ENCODE measurements around the gene CABLES1. TPM values are rescaled to one million over a fixed set of nuclear protein-coding genes. Genes with fewer than 3 reads are reported as not detected.

The CABLES1 gene
- total RNA-seq, 1 experiment from 2014 or later = 66.4 TPM

GRCh38 chr18:23281626-23282436, 146.5 kb downstream of the CABLES1 start:
- TF ChIP-seq POLR2AphosphoS5 (IDR thresholded peaks at IDR 0.05; ENCODE audit: low read depth, low read length) = no peak; the same call in none of the 2 replicates
- TF ChIP-seq TCF7L2 (IDR thresholded peaks at IDR 0.05; ENCODE audit: low read depth, low read length) = no peak; the same call in 1 of the 2 replicates
- no peak for TF ChIP-seq REST (IDR thresholded peaks at IDR 0.05; ENCODE audit: insufficient read depth in 1 of 2, low read depth in 2 of 2, low read length in 1 of 2)
- no peak for TF ChIP-seq SIN3A (IDR thresholded peaks at IDR 0.05; ENCODE audit: borderline replicate concordance, insufficient read depth, low read depth, low read length)
- TF ChIP-seq CTCF (IDR thresholded peaks at IDR 0.05) = no peak
- CTCF ChIA-PET = interaction anchor here (0.5 kb wide), 1 partner anchor 250 kb away, joined by 3 read pairs; no protein-coding TSS in a partner anchor
- H3K36me3 ChIP-seq (ENCODE audit: control insufficient read depth, insufficient read depth, low read length) = no peaks in the 10 kb centered on the region
- no peak overlapping the region for H3K4me3 ChIP-seq (ENCODE audit: low read depth in 2 of 2, low read length in 2 of 2)
- peak overlapping the region; percentile 81 for H3K27ac ChIP-seq (ENCODE audit: low read length)
- intact Hi-C loops (cut with micrococcal nuclease; ENCODE audit: unreplicated experiment) = no loop called here
- POLR2A ChIA-PET = no interaction called here
- no peaks in the 10 kb centered on the region; the same call in 1 of the 2 replicates for H3K9me3 ChIP-seq (ENCODE audit: control insufficient read depth, insufficient read depth, low read depth, low read length)
- peaks cover 44% of the 10 kb centered on the region for H3K4me1 ChIP-seq (ENCODE audit: control insufficient read depth, insufficient read depth, low read length)
- no peaks in the 10 kb centered on the region for H3K27me3 ChIP-seq (ENCODE audit: control insufficient read depth, insufficient read depth, low read length)
- no peak for DNase-seq (ENCODE audit: low read depth, low spot score)
- in situ Hi-C loops (cut with HindIII; ENCODE audit: low pct_unique_long_range_greater_than_20kb, low sequenced_read_pairs) = no loop called here
- ATAC-seq = peak; percentile 82
- BruUV-seq (replicated peaks) = no TSS peak

GRCh38 chr18:23282437-23282781, 147.1 kb downstream of the CABLES1 start:
- ATAC-seq = no peak; the same call in 1 of the 2 replicates
- in situ Hi-C loops (cut with HindIII; ENCODE audit: low pct_unique_long_range_greater_than_20kb, low sequenced_read_pairs) (no loop called here), intact Hi-C loops (cut with micrococcal nuclease; ENCODE audit: unreplicated experiment) (no loop called here)
- ChIA-PET POLR2A (no interaction called here), CTCF (no interaction called here)
- no peak for DNase-seq (ENCODE audit: low read depth, low spot score)
- no peak overlapping the region for H3K4me3 ChIP-seq (ENCODE audit: low read depth in 2 of 2, low read length in 2 of 2)
- no peak for TF ChIP-seq SIN3A (IDR thresholded peaks at IDR 0.05; ENCODE audit: borderline replicate concordance, insufficient read depth, low read depth, low read length)
- TF ChIP-seq POLR2AphosphoS5 (IDR thresholded peaks at IDR 0.05; ENCODE audit: low read depth, low read length) = no peak
- TF ChIP-seq REST (IDR thresholded peaks at IDR 0.05; ENCODE audit: insufficient read depth in 1 of 2, low read depth in 2 of 2, low read length in 1 of 2) = no peak
- TF ChIP-seq TCF7L2 (IDR thresholded peaks at IDR 0.05; ENCODE audit: low read depth, low read length) = no peak
- TF ChIP-seq CTCF (IDR thresholded peaks at IDR 0.05) = no peak
- BruUV-seq (replicated peaks) = no TSS peak
- no peaks in the 10 kb centered on the region for H3K27me3 ChIP-seq (ENCODE audit: control insufficient read depth, insufficient read depth, low read length)
- peaks cover 44% of the 10 kb centered on the region for H3K4me1 ChIP-seq (ENCODE audit: control insufficient read depth, insufficient read depth, low read length)
- H3K36me3 ChIP-seq (ENCODE audit: control insufficient read depth, insufficient read depth, low read length) = no peaks in the 10 kb centered on the region
- peak overlapping the region; percentile 81 for H3K27ac ChIP-seq (ENCODE audit: low read length)
- H3K9me3 ChIP-seq (ENCODE audit: control insufficient read depth, insufficient read depth, low read depth, low read length) = no peaks in the 10 kb centered on the region; the same call in 1 of the 2 replicates

Measured in Panc1 (cell line).